GM10266 (cell line): Measurements from ENCODE around the gene DGKD.

Experiments used
- DNase-seq: peaks from one replicate; pipeline ENCODE4 v3.0.0; 2012; ENCODE audit errors: extremely low spot score
- TF ChIP-seq, protein P1 (sequence below): IDR thresholded peaks from 2 replicates; pipeline ENCODE4 v1.5.1; 2012; ENCODE audit warnings: mild to moderate bottlenecking, low read depth; ENCODE audit not compliant: control insufficient read depth, insufficient read depth; ENCODE audit errors: missing control alignments

DGKD gene

DNA sequence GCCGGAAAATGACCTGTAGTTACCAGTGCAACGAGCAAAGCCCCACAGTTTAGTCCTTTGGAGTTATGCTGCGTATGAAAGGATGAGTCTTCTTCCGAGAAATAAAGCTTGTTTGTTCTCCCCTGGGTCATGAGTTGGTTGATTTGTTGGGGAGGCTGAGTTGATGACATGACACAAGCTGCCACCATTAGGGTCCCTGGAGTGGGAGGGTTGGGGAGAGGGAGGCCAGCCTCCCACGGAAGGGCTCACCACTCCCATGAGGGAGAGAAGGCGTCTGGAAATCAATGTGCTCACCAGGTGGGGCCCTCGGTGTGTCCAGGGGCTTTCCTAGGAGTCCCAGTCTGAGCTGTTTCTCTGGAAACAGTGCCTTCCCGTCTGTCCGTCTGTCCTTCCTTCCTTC is 7.4 kb upstream of the DGKD start:
- DNase-seq: no peak
- TF ChIP-seq, protein P1, sequence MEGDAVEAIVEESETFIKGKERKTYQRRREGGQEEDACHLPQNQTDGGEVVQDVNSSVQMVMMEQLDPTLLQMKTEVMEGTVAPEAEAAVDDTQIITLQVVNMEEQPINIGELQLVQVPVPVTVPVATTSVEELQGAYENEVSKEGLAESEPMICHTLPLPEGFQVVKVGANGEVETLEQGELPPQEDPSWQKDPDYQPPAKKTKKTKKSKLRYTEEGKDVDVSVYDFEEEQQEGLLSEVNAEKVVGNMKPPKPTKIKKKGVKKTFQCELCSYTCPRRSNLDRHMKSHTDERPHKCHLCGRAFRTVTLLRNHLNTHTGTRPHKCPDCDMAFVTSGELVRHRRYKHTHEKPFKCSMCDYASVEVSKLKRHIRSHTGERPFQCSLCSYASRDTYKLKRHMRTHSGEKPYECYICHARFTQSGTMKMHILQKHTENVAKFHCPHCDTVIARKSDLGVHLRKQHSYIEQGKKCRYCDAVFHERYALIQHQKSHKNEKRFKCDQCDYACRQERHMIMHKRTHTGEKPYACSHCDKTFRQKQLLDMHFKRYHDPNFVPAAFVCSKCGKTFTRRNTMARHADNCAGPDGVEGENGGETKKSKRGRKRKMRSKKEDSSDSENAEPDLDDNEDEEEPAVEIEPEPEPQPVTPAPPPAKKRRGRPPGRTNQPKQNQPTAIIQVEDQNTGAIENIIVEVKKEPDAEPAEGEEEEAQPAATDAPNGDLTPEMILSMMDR: no peak

DNA sequence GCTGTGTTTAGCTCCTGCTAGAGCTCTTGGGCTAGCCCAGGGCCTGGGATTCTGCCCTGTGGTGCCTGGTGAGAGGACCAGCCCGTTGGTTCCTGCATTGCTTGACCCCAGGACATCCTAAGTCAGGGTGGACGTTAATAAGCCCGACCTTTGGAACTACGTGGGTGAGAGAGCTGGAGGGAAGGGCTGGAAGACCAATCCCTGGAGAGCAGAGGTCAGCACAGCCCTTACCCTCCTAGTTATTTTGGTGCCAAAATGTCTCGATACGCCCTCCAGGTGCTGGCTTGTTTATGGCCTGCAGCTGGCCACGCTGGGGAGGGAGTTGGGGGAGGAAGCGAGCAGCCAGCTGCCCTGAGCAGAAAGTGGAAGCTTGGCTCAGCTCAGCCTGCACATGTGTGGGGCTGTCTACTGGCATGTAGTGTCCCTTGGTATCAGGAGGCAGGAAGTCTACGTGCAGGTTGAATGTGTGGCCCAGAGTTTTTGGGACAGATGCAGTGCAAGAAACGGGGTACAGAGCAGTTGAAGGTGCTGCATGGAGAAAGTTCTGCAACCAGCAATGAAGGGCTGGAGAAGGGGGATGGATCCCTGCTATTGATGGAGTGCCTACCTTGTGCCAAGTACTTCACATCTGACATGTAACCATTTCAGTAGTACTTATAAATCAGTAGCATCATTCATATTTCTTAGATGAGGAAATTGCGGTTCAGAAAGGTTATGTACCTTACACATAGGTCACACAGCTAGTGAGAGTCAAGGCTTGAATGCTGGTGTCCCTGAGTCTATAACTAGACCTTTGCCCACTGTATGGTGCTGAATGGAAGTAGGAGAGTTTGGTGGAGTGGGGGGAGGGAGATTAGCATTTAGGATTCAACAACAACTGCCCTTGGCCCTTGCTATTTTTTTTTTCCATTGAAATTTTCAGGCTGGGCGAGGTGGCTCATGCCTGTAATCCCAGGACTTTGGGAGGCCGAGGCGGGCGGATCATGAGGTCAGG is 5.0 kb upstream of the DGKD start:
- DNase-seq: peak; percentile 59
- TF ChIP-seq, protein P1: no peak

DNA sequence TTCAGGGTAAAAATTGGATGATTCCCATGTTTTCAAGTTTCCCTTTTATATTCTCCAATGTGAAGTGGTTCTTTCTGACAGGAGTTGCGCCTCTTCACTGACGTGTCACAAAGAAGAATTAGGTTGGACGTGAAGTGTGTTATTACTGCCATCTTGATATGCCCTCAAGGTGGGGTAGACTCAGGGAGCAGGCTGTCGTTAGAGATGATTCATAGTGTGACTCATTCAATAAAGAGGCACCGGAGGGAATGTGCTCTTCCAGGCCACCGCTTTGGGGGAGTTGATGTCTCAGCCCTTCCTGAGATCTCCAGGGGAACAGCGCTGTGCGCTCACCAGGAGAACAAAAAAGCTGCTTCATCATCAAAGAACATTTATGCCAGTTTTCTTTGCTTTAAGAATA is 3.6 kb upstream of the DGKD start:
- DNase-seq: no peak
- TF ChIP-seq, protein P1: no peak

DNA sequence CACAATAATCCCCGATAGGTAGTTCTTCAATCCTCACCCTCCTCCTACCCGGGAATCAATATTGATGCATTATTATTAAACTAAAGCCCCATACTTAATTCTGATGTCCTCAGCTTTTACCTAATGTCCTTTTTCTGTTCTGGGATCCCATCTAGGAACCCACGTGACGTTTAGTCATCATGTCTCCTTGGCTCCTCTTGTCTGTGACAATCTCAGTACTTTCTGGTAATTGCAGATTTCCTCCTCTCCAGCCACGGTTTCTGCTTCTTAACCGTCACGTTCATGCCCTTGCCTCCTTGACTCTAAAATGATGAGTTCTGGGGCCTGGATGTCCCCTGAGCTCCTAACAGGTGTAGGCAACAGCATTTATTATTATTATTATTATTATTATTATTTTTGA is 2.9 kb upstream of the DGKD start:
- TF ChIP-seq, protein P1: no peak
- DNase-seq: no peak

DNA sequence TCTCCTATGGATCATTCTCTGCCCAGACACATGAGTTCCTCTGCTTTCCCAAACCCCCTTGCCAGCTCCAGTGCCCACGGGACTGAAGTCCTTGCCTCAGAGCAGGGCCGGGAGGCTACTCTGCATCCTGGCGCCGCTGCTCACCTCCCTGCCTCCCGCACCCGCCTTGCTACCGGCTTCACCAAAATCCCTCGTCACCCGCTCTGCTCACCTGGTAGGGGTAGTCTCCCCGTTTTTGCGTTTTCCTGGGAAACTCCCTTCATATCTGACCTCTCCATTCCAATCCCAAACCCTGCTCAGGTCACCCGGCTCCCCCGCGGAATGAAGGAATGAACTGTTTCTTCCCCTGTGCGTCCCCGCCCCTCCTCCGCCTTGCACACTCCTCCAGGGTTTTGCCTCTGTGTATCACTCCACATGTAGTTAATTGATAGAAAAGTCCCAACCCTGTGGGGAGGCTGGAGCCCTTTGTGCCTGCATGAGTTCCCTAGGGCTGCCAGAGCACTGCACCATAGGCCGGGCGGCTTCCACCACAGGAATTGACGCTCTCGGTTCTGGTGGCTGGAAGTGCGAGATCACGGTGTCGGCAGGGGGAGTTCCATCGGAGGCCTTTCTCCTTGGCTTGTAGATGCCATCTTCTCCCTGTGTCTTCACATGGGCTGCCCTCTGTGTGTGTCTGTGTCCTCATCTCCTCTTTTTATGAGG is 2.0 kb upstream of the DGKD start:
- TF ChIP-seq, protein P1: no peak
- DNase-seq: no peak

DNA sequence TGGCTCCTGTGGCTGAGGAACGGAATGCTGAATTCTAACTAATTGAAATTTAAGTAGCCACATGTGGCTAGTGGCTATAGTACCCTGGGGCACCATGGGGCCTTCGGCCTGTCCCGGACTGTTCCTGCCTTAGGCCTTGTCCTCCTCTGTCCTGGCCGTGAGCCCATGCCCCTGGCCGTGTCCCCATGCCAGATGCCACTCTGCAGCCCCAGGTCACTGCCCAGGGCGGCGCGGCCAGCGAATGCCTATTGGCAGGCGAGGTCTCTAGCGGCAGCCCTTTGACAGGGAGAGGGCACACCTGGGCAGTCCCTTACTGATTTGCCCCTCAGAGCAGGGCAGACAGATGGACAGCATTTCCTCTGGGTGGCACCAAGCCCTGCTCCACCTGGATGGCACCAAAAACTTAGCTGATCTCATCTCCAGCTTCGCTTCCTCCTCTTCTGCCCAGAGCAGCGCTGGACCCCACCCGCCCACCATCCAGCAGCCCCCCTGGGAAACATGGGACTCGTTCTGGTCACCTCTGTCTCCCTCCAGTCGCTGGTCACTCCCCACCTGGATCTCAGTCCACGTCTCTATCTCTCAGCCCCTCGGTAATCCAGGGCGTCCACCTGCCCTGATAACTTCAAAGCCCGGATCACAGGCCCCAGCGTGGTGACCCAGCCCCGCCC is 1.1 kb upstream of the DGKD start:
- no peak for DNase-seq
- TF ChIP-seq, protein P1: no peak
